Measurements from ENCODE around the gene IQGAP2.
"Not testable (repeated sequence)": the region's sequence is repeated elsewhere in the genome, so short reads cannot be mapped to it uniquely, and the experiment has no call there.

IQGAP2 gene

DNA sequence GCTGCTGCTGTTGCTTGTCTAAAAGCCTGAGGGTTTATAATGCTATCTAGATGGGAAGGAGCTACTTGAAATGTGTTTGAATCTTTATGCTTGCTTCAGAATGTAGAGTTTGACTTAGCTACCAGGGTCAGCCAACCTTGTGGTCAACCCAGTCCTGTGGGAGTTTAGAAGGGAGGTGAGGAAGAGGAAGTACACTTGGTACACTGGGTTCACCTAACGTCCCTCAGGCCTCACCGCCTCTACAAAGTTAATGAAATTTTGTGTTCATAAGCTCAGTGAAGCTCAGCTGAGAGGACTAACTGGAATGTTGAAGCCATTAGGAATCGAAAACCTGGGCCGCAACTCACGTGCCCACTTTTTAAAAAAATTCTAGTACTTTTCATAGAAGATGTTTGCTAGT is 10.7 kb downstream of the IQGAP2 start:
- DNase-seq (ENCODE audit: low spot score), result no peak

DNA sequence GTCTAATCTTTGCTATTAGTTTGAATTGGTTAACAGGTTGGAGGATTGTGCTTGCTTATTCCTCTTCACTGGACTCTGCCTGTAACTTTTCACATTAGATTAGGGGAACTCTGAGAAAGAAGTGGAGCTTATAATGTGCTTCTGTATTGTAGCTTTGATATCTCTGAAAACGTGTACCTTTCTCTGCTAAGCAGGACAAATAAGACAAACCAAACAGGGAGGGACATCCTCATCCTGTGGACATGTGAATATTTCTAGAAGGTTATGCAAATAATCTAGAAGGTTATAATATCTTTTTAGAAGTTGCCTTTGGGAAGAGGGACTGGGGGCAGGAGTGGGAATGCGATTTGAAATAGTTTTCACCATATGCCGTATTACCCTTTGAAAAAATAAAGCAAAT is 11.7 kb downstream of the IQGAP2 start:
- DNase-seq (ENCODE audit: low spot score), result no peak

GRCh38 chr5:76415855-76416254 is 12.8 kb downstream of the IQGAP2 start:
- no peak for DNase-seq (ENCODE audit: low spot score)

GRCh38 chr5:76419597-76420298 is 16.7 kb downstream of the IQGAP2 start:
- DNase-seq (ENCODE audit: low spot score), result no peak

GRCh38 chr5:76422227-76422626 is 19.1 kb downstream of the IQGAP2 start:
- no peak for DNase-seq (ENCODE audit: low spot score)

GRCh38 chr5:76422742-76423141 is 19.7 kb downstream of the IQGAP2 start:
- no peak for DNase-seq (ENCODE audit: low spot score)

GRCh38 chr5:76425146-76425545 is 22.1 kb downstream of the IQGAP2 start:
- DNase-seq (ENCODE audit: low spot score), result no peak

DNA sequence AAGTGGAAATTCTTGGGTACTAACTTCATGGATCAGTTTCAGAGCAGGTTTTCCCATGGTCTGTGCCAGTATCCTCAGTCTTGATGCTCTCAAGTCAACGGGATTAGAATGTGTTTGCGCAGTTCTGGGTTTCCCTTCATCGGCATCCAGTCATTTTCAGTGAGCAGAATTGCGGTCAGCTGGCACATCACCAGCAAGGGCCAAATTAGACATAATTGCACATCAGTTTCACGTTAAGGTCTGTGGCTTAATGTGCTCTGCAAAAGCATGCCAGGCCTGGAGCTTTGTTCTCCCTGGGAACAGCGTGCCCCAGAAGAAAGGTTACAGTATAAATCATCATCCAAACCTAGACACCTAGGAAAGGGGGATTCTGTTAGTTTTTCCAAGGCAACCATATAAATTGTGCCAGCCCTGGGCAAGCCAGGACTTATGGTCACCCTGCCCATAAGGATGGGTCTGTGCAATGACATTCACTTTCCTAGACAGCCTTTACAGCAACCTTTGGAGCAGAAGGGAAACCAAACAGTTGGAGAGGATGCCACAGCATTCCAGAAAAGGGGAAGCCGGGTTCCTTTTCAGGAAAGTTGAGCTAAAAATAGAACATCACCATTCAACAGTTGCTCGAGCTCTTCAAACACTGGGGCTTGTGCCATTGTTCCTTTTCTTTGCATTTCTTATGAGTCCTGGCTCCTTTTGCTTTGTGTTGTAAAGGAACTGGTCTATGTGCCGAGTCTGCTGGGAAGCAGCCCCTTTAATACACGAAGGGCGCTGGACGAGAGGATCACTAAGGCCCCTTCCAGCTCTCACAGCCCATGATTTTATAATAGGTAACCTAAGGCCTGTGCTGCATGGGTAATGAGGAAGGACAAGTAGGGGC is 23.1 kb downstream of the IQGAP2 start:
- DNase-seq (ENCODE audit: low spot score), result no peak

DNA sequence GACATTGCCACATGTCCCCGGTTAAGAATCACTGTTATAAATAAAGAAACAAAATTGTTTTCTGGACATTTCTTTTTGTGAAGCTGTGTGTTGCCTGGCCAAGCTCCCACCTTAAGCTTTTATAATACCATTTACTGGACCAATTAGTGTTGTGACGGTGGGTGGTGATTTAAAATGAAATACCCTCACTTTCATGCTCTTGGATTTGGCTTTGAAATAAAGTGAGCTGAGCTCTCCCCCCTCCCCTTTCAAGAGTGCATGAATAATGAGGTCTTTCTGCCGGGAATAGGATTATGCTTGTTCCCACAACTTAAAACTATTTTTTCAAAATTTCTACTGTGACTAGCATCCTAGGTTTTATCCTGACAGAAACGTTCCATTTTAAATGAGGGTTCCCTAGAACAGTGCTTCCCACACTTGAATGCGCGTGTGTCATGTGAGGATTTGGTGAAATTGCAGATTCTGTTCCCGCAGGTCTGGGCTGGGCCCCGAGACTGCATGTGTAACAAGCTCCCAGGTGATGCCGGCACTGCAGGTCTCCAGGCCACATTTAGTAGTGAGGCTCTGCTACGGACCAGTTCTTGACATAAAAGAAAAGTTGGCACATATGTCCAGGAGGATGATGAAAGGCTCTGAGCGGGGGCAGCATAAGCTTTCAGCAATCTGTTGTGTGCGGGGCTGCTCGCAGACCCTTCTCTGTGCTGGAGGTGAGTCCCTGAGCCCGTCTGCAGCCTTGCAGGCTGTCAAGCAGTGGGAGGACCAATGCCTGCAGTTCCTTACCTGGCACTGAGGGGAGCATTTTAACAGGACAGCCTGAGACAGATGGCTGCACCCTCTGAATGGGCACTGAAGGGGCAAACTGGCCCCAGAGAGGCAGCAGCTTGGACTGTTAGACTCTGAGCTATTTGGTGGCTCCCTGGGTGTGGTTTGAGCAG is 24.4 kb downstream of the IQGAP2 start:
- no peak for DNase-seq (ENCODE audit: low spot score)

GRCh38 chr5:76428550-76428949 is 25.5 kb downstream of the IQGAP2 start:
- DNase-seq (ENCODE audit: low spot score), result not testable (repeated sequence)

DNA sequence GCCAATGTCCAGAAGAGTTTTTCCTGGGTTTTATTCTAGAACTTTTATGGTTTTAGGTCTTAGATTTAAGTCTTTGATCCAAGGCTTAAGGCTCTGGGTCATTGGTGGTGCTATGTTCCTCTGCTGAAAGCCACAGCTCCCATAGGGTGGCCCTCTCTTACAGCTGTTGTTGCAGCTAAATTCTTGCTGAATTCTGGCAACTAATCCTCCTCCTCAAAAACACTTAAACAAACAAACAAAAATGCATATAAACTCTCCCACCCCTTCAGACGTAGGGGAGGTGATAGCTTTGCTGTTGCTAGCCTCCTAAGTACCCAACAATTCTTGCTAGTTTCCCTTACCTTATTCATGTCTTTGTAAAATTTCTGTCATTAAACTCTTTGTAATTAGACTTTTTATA is 30.2 kb downstream of the IQGAP2 start:
- no peak for DNase-seq (ENCODE audit: low spot score)

- not testable (repeated sequence) for DNase-seq (ENCODE audit: low spot score)
These were observed 34.4 kb downstream of the IQGAP2 start for GRCh38 chr5:76437507-76437906.

DNA sequence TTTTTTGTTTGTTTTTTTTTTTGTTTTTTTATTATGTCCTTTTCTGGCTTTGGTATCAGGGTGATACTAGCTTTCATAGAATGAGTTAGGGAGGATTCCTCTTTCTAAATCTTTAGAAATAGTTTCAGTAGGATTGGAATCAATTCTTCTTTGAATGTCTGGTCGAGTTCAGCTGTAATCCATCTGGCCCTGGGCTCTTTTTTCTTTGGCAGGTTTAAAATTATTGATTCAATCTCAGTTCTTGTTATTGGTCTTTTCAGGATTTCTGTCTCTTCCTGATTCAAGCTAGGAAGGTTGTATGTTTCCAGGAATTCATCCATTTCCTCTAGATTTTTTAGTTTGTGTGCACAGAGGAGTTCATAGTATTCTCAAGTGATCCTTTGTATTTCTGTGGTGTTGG is 34.9 kb downstream of the IQGAP2 start:
- DNase-seq (ENCODE audit: low spot score), result no peak

DNA sequence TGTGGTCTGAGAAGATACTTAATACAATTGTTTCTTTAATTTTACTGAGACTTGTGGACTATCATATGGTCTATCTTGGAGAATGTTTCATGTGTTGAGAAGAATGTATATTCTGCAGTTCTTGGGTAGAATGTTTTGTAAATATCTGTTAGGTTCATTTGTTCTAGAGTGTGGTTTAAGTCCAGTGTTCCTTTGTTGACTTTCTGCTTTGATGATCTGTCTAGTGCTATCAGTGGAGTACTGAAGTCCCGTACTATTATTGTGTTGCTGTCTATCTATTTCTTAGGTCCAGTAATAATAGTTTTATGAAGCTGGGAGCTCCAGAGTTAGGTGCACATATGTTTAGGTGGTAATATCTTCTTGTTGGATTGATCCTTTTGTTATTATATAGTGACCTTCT is 36.1 kb downstream of the IQGAP2 start:
- no peak for DNase-seq (ENCODE audit: low spot score)

- DNase-seq (ENCODE audit: low spot score), result no peak
These were observed 36.8 kb downstream of the IQGAP2 start for GRCh38 chr5:76439929-76440328.

DNA sequence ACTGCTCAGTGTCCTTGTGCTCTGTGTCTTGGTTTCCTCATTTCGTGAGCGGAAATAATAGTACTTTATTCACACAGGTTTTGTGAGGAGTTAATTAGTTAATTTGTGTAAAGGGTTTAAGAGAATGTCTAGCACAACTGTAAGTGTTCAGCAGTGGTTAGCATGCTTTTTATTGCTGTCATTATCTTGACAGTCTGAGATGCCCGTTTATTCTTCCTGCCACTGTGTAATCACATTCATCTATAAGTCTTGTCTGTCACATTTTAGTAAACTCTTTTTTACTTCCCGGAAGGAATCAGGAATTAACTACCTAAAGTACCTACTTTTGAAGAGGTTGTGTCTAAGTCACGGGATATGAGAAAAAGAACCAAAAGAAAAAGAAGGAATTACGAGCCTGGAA is 38.0 kb downstream of the IQGAP2 start:
- DNase-seq (ENCODE audit: low spot score), result no peak

DNA sequence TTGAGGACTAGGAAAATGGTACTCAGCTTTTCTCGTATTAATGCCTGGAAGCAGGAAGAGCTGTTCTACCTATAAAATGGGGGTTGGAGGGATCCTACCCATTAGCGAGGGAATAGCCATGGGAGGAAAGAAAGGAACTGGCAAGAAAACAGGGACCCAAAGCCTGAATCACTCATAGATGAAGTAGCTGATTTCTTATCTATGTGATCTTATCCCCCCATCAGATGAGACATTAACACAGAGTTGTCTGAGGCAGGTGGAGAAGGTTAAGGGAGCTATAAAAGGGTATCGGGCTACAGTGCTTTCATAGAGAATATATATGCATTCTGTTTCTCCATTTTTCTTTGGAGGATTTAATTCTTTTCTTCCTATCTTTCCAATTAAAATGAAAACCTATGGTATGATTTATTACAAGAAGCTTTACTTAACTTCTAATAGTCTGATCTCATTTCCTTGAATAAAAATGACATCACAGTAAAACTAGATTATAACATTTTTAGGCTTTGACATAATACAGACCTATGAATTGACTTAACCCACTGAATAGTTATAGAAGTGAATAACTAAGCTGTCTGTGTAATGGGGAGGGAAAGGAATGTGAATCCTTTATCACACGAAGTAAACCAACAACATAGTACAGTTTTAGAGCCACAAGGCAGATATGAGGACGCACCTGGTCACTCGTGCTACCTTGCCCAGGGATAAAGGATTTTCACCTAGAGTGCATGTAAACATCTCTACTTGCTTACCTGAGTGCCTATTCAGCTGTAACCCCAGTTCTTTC is 39.0 kb downstream of the IQGAP2 start:
- DNase-seq (ENCODE audit: low spot score), result no peak

- no peak for DNase-seq (ENCODE audit: low spot score)
These were observed 40.1 kb downstream of the IQGAP2 start for GRCh38 chr5:76443066-76443800.

DNA sequence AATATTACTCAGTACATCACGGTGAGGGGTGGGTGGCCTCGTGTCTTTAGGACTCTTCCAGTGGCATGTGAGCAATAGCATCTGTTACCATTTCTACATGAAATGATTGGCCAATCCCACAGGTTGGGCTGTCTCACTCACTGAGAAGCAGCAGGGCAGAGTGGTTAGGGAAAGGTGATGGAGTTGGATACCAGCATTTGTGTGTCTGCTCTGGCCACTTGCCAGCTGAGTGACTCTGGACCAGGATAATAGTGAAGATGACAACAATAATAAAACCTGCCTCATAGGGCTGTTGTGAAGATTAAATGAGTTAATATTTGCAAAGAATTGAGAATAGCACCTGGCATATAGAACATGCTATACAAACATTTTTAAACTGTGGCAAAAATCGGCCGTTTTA is 42.0 kb downstream of the IQGAP2 start:
- DNase-seq (ENCODE audit: low spot score), result no peak

GRCh38 chr5:76445830-76446229 is 42.7 kb downstream of the IQGAP2 start:
- DNase-seq (ENCODE audit: low spot score), result no peak

DNA sequence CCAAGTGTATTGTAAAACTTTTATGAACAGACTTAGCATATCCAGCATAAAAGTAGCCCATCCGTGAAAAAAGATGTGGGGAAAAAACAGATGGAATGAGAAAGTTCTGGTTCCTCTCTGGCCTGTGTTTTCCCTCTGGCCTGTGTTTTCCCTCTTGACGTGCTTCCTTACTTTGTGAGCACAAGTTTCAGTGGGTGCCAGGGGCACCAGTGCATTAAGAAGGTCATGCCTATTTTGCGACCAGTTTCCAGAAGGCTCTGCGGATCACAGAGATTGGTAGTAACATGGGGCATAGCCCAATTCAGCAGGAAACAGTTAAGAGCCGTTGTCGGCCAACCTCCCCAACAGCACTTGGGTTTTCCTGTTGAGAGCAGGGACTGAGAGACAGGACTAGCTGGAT is 43.7 kb downstream of the IQGAP2 start:
- DNase-seq (ENCODE audit: low spot score), result no peak

Data from Ammon's horn (tissue), 1 donor.